Astrocyte (in vitro differentiated cells and primary cell): ENCODE results near the gene THOC6. TPM values are rescaled to one million over a fixed set of nuclear protein-coding genes. Genes with fewer than 3 reads are reported as not detected.

Experiments
- DNase-seq: peaks from one replicate; pipeline ENCODE4 v3.0.0-alpha.2; 2010; ENCODE audit warnings: low read depth
- FAIRE-seq: peaks from 2 replicates; lab custom pipeline; 2011; peaks lifted over from hg19 to GRCh38; lab: Jason Lieb, UNC
- H2AFZ ChIP-seq: 2 replicates; pipeline ENCODE4 v1.6.0; 2012; ENCODE audit warnings: low read depth, low read length, inconsistent platforms
- H3K27ac ChIP-seq: 2 replicates; pipeline ENCODE4 v1.5.1; 2011; ENCODE audit warnings: low read depth, low read length, inconsistent platforms
- H3K27me3 ChIP-seq: 2 replicates; pipeline ENCODE4 v1.6.0; 2011; ENCODE audit warnings: low read length, inconsistent platforms; ENCODE audit not compliant: insufficient read depth
- H3K36me3 ChIP-seq: 2 replicates; pipeline ENCODE4 v1.5.1; 2011; ENCODE audit warnings: low read length, inconsistent platforms; ENCODE audit not compliant: insufficient read depth
- H3K4me1 ChIP-seq: 2 replicates; pipeline ENCODE4 v1.5.1; 2011; ENCODE audit warnings: low read length, inconsistent platforms; ENCODE audit not compliant: insufficient read depth
- H3K4me2 ChIP-seq: 2 replicates; pipeline ENCODE4 v1.6.0; 2012; ENCODE audit warnings: low read length, inconsistent platforms
- H3K4me3 ChIP-seq: 2 replicates; pipeline ENCODE4 v1.5.1; 2011; ENCODE audit warnings: low read depth, mild to moderate bottlenecking, low read length, inconsistent platforms; ENCODE audit not compliant: insufficient read depth
- H3K79me2 ChIP-seq: 2 replicates; pipeline ENCODE4 v1.6.0; 2012; ENCODE audit warnings: mild to moderate bottlenecking, low read length, inconsistent platforms; ENCODE audit not compliant: insufficient read depth
- H3K9ac ChIP-seq: 2 replicates; pipeline ENCODE4 v1.6.0; 2012; ENCODE audit warnings: mild to moderate bottlenecking, low read length, inconsistent platforms
- H3K9me3 ChIP-seq: 2 replicates; pipeline ENCODE4 v1.5.1; 2012; ENCODE audit warnings: low read depth, mild to moderate bottlenecking, low read length, inconsistent platforms; ENCODE audit not compliant: insufficient read depth
- H4K20me1 ChIP-seq: 2 replicates; pipeline ENCODE4 v1.6.0; 2012; ENCODE audit warnings: low read length, inconsistent platforms; ENCODE audit not compliant: insufficient read depth
- H3K27ac Mint-ChIP-seq: one replicate; pipeline ENCODE4 v1.8.0; 2021; ENCODE audit warnings: mild to moderate bottlenecking, mixed read lengths; ENCODE audit not compliant: unreplicated experiment
- H3K27me3 Mint-ChIP-seq: one replicate; pipeline ENCODE4 v1.8.0; 2021; ENCODE audit warnings: low read depth, mixed read lengths; ENCODE audit not compliant: unreplicated experiment
- H3K36me3 Mint-ChIP-seq: one replicate; pipeline ENCODE4 v1.8.0; 2021; ENCODE audit warnings: low read depth, mixed read lengths; ENCODE audit not compliant: unreplicated experiment
- H3K4me1 Mint-ChIP-seq: one replicate; pipeline ENCODE4 v1.8.0; 2021; ENCODE audit warnings: low read depth, mixed read lengths; ENCODE audit not compliant: unreplicated experiment
- H3K4me3 Mint-ChIP-seq: one replicate; pipeline ENCODE4 v1.8.0; 2021; ENCODE audit warnings: mild to moderate bottlenecking, moderate library complexity, mixed read lengths; ENCODE audit not compliant: unreplicated experiment
- H3K9me3 Mint-ChIP-seq: one replicate; pipeline ENCODE4 v1.8.0; 2021; ENCODE audit warnings: mild to moderate bottlenecking, mixed read lengths; ENCODE audit not compliant: unreplicated experiment
- CTCF ChIP-seq: IDR thresholded peaks from 2 replicates; pipeline ENCODE4 v1.5.1; 2011; ENCODE audit warnings: low read depth, mild to moderate bottlenecking, inconsistent platforms, low read length, moderate library complexity; ENCODE audit not compliant: insufficient read depth
- EZH2 ChIP-seq: IDR thresholded peaks from 2 replicates; pipeline ENCODE4 v1.6.1; 2012; ENCODE audit warnings: mild to moderate bottlenecking, low read length, inconsistent platforms; ENCODE audit not compliant: insufficient read depth
- total RNA-seq: library from RNA; stranded (reverse); gene quantifications from 2 replicates; pipeline ENCODE4 v1.2.1, GENCODE V29; 2021

Gene THOC6
- total RNA-seq, 1 donor from 2014 or later = 22.3 TPM

DNA sequence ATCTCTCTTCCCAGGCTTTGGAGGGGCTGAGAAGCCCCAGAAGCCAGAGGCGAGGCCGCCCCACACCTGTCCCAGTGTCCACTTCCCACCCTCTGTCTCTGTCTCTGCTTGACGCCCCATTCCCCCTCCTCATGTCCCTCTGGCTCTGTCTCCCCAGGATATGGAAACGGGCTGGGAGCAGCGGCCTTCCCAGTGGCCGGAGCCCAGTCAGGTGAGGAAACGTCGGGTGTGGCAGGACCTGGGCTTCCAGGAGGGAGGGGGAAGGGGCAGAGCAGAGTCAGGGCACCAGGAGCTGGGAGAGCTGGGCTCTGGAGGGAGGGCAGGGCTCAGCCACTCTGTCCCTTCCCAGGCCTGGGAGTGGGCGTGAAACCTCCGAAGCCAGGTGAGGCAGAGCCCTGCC is 32.9 kb upstream of the THOC6 start:
- H3K9me3 ChIP-seq = no peaks in the 10 kb centered on the region
- H3K4me1 ChIP-seq = no peaks in the 10 kb centered on the region
- no peak overlapping the region for H3K27ac ChIP-seq
- no peak overlapping the region for H3K4me3 Mint-ChIP-seq
- H3K4me1 Mint-ChIP-seq = peaks cover 1% of the 10 kb centered on the region
- no peak for FAIRE-seq
- DNase-seq = no peak
- H3K27me3 ChIP-seq = peaks cover 6% of the 10 kb centered on the region
- no peaks in the 10 kb centered on the region for H3K36me3 ChIP-seq
- H3K27ac Mint-ChIP-seq = no peak overlapping the region
- H2AFZ ChIP-seq = no peak overlapping the region
- TF ChIP-seq EZH2 (no peak), CTCF (no peak)
- no peaks in the 10 kb centered on the region for H3K9me3 Mint-ChIP-seq
- no peak overlapping the region for H3K4me2 ChIP-seq
- no peaks in the 10 kb centered on the region for H3K79me2 ChIP-seq
- H3K4me3 ChIP-seq = no peak overlapping the region
- H4K20me1 ChIP-seq = no peaks in the 10 kb centered on the region
- no peak overlapping the region for H3K9ac ChIP-seq
- no peaks in the 10 kb centered on the region for H3K36me3 Mint-ChIP-seq
- H3K27me3 Mint-ChIP-seq = peaks cover 22% of the 10 kb centered on the region

- H2AFZ ChIP-seq = no peak overlapping the region
- no peaks in the 10 kb centered on the region for H4K20me1 ChIP-seq
- peaks cover 1% of the 10 kb centered on the region for H3K4me1 Mint-ChIP-seq
- H3K27ac Mint-ChIP-seq = no peak overlapping the region
- H3K4me2 ChIP-seq = no peak overlapping the region
- H3K27ac ChIP-seq = no peak overlapping the region
- TF ChIP-seq CTCF (no peak), EZH2 (no peak)
- peaks cover 6% of the 10 kb centered on the region for H3K27me3 ChIP-seq
- H3K36me3 Mint-ChIP-seq = no peaks in the 10 kb centered on the region
- no peak overlapping the region for H3K9ac ChIP-seq
- H3K27me3 Mint-ChIP-seq = peaks cover 19% of the 10 kb centered on the region
- H3K4me1 ChIP-seq = no peaks in the 10 kb centered on the region
- H3K9me3 Mint-ChIP-seq = no peaks in the 10 kb centered on the region
- H3K36me3 ChIP-seq = no peaks in the 10 kb centered on the region
- no peaks in the 10 kb centered on the region for H3K79me2 ChIP-seq
- DNase-seq (no peak), FAIRE-seq (no peak)
- H3K4me3 Mint-ChIP-seq = no peak overlapping the region
- H3K4me3 ChIP-seq = no peak overlapping the region
- H3K9me3 ChIP-seq = no peaks in the 10 kb centered on the region
Observed at GRCh38 chr16:2991566-2992261, 32.1 kb upstream of the THOC6 start.

DNA sequence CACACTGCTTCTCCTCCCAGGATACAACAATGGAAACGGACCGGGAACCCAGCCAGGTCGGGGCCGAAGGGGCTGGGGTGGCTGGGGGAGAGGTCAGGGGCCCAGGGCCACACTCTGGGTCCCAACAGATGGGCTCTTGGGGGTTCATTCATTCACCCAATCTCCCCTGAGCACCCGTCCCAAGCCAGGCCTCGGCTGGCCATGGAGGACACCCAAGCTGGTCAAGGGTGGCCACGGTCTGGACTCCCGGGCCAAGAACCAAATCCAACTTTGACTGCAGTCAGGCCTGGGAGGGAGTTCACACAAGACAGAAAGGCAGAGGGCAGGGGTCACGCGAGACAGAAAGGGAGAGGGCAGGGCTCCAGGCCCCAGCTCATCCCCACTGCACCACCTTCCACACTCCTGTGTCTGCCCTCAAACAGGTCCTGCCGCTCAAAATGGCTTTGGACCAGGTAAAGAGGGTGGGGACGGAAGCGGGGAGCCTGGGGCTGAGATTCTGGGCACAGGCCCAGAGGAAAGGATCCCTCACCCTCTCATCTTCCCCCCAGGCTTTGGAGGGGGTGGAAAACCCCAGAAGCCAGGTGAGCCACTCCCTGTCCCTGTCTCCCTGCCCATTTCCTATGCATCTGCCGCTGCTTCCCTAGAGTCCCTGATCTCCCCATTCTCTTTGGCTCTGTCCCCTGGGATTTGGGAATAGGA is 31.3 kb upstream of the THOC6 start:
- H3K27ac Mint-ChIP-seq = no peak overlapping the region
- FAIRE-seq = no peak
- no peaks in the 10 kb centered on the region for H3K9me3 Mint-ChIP-seq

More for the DNA sequence above, 31.3 kb upstream of the THOC6 start:
- Histone ChIP-seq H3K4me2 (no peak overlapping the region), H4K20me1 (no peaks in the 10 kb centered on the region), H3K27me3 (peaks cover 6% of the 10 kb centered on the region), H2AFZ (no peak overlapping the region), H3K79me2 (no peaks in the 10 kb centered on the region), H3K9ac (no peak overlapping the region), H3K36me3 (no peaks in the 10 kb centered on the region), H3K27ac (no peak overlapping the region), H3K4me1 (no peaks in the 10 kb centered on the region), H3K4me3 (no peak overlapping the region), H3K9me3 (no peaks in the 10 kb centered on the region)
- no peaks in the 10 kb centered on the region for H3K36me3 Mint-ChIP-seq
- peaks cover 16% of the 10 kb centered on the region for H3K27me3 Mint-ChIP-seq
- no peak for DNase-seq
- TF ChIP-seq EZH2 (no peak), CTCF (no peak)
- peaks cover 1% of the 10 kb centered on the region for H3K4me1 Mint-ChIP-seq
- H3K4me3 Mint-ChIP-seq = no peak overlapping the region
